ENCODE measurements around the gene NDUFS8.

The NDUFS8 gene

GRCh38 chr11:68052137-68052873, 21.8 kb downstream of the NDUFS8 start:
- DNase-seq: no peak

- no peak for DNase-seq
These were observed 22.6 kb downstream of the NDUFS8 start for GRCh38 chr11:68053117-68053516.

GRCh38 chr11:68053981-68054812, 23.7 kb downstream of the NDUFS8 start:
- no peak for DNase-seq

- no peak for DNase-seq
These were observed 26.1 kb downstream of the NDUFS8 start for GRCh38 chr11:68056317-68057285.

- DNase-seq: no peak
These were observed 27.3 kb downstream of the NDUFS8 start for GRCh38 chr11:68057807-68058206.

DNA sequence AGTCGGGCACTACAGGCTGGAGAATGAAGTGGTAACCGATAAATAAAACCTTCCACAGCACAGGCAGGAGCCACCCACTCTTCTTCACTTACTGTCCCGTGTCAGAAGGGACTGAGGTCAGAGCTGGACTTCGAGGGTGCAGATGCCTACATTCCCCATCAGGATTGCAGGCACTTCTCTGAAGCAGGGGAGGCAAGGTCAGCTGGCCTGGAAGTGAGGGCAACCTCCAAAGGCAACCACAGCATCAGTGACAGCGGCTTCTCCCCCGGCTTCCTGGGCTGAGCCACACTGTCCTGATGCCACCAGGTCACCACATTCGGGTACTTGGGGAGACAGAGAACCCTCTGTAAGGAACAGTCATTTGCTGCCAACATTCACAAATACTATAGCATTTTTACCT, 31.0 kb downstream of the NDUFS8 start:
- DNase-seq: no peak

DNA sequence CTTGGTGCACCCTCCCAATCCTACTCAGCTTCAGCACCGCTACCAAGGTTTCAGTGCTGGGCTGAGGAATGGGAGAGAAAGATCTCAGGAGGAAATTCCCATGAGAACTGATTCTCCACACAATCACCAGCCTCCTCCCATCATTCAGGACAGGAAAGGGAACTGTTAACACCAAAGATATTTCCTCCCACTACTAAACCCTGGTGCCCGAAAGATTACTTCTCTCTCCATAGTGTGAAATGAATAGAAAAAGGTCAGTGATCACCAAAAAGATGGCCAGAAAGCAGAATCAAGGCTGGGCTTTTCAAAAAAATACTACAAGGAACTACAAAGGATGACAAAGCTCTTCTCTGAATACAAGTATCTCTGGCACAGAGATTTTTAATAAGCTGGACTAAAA, 34.4 kb downstream of the NDUFS8 start:
- no peak for DNase-seq

- DNase-seq: no peak
These were observed 35.4 kb downstream of the NDUFS8 start for GRCh38 chr11:68065841-68066240.

DNA sequence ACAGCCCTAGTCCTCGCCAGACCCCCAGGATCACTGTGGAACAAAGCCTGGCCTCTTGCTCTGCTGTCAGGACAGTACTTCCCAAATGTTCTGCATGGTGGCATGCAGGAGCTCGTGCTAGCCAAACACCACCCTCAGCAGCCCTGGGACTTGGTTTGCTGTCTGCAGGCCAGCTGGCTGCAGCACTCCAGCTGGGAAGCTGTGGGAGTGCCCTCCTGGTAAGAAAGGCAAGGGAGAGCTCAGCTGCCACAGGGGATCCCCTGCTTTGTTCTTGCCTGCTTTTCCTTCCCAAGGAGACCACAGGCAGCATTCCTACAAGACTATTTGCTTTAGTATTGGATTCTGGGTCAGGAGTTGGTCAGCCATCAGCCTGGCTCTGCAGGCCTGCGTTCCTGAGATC, 36.3 kb downstream of the NDUFS8 start:
- no peak for DNase-seq

DNA sequence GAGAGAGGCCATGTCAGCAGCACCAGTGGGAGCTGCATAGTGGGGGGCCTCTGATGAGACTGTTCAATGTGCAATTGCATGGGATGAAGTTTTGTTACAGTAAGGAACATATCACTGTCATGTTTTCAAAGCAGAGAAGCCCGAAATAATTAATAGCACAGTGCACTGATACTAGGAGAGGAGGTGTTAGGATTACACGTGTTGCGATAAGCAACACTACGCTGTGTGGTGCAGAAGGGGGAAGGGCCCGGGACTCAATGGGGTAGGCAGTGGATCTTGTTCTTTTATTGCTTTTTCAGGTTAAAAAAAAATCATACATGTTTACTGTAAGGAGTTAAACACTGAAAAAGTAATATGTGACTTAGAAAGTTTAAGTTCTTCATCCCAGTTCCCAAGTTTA, 37.5 kb downstream of the NDUFS8 start:
- DNase-seq: no peak

DNA sequence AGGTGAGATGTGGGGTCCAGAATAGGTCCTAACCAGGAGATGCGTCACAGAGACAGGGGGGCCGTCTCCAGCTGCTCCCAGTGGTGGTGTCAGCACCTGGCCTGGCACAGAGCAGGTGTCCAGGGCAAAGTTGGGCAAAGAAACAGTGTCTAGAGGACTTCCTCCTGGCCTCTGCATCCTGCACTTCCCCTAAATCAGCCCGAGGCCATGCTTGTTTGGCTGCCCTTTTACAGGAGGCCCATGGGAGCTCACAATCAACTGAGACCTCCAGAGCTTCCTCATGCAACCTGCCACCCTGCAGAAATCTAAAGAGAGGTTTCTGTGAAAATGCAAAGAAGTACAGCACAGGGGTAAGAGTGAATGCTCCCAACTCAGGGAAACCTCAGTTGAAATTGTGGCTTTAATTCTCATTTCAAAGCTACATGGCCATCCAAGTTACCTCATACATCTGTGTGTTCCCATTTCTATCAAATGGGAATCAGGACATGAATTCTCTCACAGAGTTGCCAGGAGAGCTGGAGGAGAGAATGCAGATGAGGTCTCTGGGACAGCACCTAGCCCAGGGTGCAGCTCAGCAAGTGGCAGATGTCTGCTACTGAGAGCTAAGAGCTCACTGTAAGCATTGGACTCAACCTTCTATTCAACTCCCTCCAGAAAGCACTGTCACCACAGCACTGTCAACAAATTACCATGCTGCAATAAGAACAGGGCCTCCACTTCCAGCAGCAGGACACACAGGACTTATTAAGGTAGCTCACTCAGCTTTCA, 41.0 kb downstream of the NDUFS8 start:
- no peak for DNase-seq

DNA sequence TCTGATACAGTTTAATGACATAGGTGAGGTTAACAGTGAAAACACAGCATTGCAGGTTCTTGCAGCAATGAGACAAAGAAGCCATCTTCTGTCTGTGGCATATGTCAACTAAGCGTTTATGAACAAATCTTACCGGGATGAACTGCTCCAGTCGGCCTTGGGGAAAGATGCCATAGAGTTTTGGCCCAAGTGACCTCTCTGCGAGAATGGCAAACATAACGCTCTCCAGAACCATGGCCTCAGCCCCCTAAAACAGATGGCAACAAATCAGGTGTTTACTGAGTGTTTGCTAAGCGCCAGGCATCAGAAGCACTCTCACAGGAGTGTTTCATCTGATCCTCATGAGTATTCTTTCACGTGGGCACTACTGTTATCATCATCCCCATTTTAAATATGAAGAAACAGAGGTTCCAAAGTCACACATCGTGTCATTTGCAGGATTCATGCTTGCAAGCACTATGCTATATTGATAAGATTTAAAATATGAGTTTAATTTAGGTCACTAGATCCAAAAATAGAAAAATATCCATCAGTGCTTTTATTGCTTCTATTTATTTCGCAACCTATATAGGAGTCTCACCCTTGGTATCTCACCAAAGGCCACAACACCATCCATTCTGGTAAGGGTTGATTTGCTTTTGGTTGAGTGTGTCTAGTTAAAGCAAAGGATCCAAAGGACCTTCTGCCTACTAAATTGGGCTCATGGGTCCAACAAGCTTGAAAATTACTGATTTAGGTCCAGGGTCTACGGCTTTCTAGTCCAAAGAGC, 44.3 kb downstream of the NDUFS8 start:
- DNase-seq: no peak

DNA sequence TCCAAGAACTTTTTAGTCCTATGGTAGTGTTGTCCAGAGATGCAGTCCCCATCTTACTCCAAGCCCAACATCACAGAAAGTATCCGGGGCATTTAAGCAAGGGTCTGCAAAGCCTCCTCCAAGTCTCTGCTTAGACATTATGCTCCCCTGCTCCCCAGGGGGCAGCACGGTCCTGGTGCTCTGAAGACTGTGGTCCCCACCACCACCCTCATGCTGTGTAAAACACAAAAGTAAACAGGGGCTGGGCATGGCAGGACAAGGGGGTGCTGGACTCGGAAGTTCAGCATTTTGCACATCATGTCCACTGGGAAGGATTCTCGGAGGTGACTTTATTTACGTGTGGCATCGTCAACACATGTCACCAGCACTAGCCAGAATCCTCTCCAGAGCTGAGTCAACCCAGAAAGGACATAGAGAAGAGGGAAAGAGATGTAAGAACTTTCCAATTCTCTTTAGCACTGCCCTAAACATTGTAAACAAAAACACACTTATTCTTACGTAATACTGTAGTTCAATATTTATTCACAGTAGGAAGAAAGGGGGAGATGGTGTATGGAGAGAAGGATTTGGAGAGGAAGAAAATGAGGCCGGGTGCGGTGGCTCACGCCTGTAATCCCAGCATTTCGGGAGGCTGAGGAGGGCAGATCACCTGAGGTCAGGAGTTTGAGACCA, 46.0 kb downstream of the NDUFS8 start:
- no peak for DNase-seq

- no peak for DNase-seq
These were observed 47.4 kb downstream of the NDUFS8 start for GRCh38 chr11:68077617-68078582.

DNA sequence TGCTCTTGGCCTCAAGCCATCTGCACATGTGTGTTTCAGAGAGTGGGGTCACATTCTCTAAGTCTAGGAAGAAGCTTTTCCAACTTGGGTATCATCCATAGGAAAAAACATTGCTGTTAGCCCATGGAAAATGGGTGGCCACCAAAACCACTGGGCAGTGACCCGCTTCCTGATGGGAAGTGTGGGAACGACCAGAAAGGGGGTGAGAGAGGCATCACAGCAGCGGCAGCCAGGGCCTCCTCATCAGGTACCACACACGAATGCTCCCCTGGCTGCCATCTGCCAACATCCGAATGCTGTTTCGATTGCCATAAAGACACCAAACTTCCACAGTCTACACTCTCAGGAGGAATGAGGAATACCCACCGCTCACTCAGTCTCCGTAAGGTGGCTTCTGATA, 50.4 kb downstream of the NDUFS8 start:
- DNase-seq: no peak

DNA sequence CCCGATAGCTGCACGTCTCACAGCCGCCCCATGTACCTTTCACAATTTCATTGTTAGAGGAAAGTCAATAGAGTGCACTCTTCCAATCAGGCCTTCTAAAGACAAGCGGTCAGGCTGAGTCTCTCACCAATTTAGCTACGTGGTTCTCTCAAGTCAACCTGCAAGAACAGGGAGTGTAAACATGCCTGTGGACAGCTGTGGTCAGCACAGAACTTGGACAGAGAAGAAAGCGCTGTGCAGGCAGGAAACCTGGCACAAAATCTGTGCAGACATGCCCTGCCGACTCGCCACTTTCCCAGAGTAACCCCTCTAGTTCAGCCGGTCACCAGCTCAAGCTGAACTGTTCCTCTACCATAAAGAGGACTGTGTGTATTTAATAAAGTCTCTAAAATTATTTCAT, 51.2 kb downstream of the NDUFS8 start:
- DNase-seq: no peak

- no peak for DNase-seq
These were observed 52.0 kb downstream of the NDUFS8 start for GRCh38 chr11:68082481-68082880.

DNA sequence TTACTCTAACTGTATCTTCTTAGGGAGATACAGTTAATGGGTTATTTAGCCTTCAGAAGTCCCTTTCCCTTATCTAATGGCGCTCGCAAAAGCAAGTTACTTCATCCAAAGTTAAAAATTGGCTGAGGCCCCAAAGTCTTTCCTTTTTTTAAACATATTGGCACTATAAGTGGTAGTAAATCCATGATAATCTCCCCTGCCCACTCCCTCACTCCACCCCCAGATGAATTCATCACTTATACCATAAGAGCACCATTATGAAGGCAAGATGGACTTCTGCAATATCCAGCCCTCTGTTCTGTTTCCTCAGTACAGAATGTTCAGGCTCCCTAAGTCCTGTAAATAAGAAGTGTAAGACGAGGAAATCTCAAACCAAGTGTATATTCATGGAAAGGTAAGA, 53.0 kb downstream of the NDUFS8 start:
- DNase-seq: no peak
